Effector memory CD4-positive, alpha-beta T cell (primary cell): ENCODE data around the gene UTS2R.

Source experiments
- DNase-seq, 3 donors: peaks; one replicate each; pipeline ENCODE4 v3.0.0-alpha.2; 2020
- H3K27ac ChIP-seq: 2 replicates; pipeline ENCODE4 v1.7.0; 2013; ENCODE audit warnings: mild to moderate bottlenecking, low read length, moderate library complexity; ENCODE audit not compliant: insufficient read depth, poor library complexity, severe bottlenecking
- H3K27me3 ChIP-seq: replicated peaks from 2 replicates; pipeline ENCODE4 v1.7.0; 2013; ENCODE audit warnings: mild to moderate bottlenecking, low read length; ENCODE audit not compliant: insufficient read depth, control insufficient read depth, poor library complexity, severe bottlenecking
- H3K36me3 ChIP-seq: 2 replicates; pipeline ENCODE4 v1.7.0; 2013; ENCODE audit warnings: mild to moderate bottlenecking, low read length, moderate library complexity; ENCODE audit not compliant: control insufficient read depth, insufficient read depth
- H3K4me1 ChIP-seq: 2 replicates; pipeline ENCODE4 v1.7.0; 2013; ENCODE audit warnings: low read length, mild to moderate bottlenecking; ENCODE audit not compliant: control insufficient read depth, insufficient read depth, poor library complexity, severe bottlenecking
- H3K4me3 ChIP-seq: 2 replicates; pipeline ENCODE4 v1.7.0; 2013; ENCODE audit warnings: low read length, low read depth, mild to moderate bottlenecking; ENCODE audit not compliant: insufficient read depth, poor library complexity, severe bottlenecking
- H3K9me3 ChIP-seq: 2 replicates; pipeline ENCODE4 v1.7.0; 2013; ENCODE audit warnings: mild to moderate bottlenecking, low read length, moderate library complexity; ENCODE audit not compliant: control insufficient read depth

UTS2R gene

GRCh38 chr17:82384051-82384729 lies 12.6 kb downstream of the UTS2R start:
- H3K9me3 ChIP-seq = no peaks in the 10 kb centered on the region
- peaks cover 6% of the 10 kb centered on the region for H3K4me1 ChIP-seq
- no peak for DNase-seq
- no peaks in the 10 kb centered on the region for H3K36me3 ChIP-seq
- peaks cover 6% of the 10 kb centered on the region for H3K27me3 ChIP-seq
- no peak overlapping the region for H3K27ac ChIP-seq
- H3K4me3 ChIP-seq = no peak overlapping the region

- DNase-seq = no peak
- Histone ChIP-seq H3K27ac (no peak overlapping the region), H3K4me1 (peaks cover 6% of the 10 kb centered on the region), H3K27me3 (peaks cover 6% of the 10 kb centered on the region), H3K9me3 (no peaks in the 10 kb centered on the region), H3K4me3 (no peak overlapping the region), H3K36me3 (no peaks in the 10 kb centered on the region)
Measured at GRCh38 chr17:82384730-82385481, 13.3 kb downstream of the UTS2R start.

GRCh38 chr17:82385559-82386254 lies 14.1 kb downstream of the UTS2R start:
- H3K27ac ChIP-seq = no peak overlapping the region
- H3K27me3 ChIP-seq = peaks cover 6% of the 10 kb centered on the region
- peaks cover 6% of the 10 kb centered on the region for H3K4me1 ChIP-seq
- no peak overlapping the region for H3K4me3 ChIP-seq
- H3K36me3 ChIP-seq = no peaks in the 10 kb centered on the region
- H3K9me3 ChIP-seq = no peaks in the 10 kb centered on the region
- DNase-seq = no peak

GRCh38 chr17:82386255-82386831 lies 14.8 kb downstream of the UTS2R start:
- no peak overlapping the region for H3K4me3 ChIP-seq
- no peaks in the 10 kb centered on the region for H3K9me3 ChIP-seq
- H3K4me1 ChIP-seq = peaks cover 4% of the 10 kb centered on the region
- H3K27me3 ChIP-seq = peaks cover 6% of the 10 kb centered on the region
- DNase-seq = no peak
- H3K36me3 ChIP-seq = no peaks in the 10 kb centered on the region
- H3K27ac ChIP-seq = no peak overlapping the region

GRCh38 chr17:82386881-82387704 lies 15.5 kb downstream of the UTS2R start:
- Histone ChIP-seq H3K36me3 (peaks cover 3% of the 10 kb centered on the region), H3K27me3 (peaks cover 6% of the 10 kb centered on the region), H3K9me3 (no peaks in the 10 kb centered on the region), H3K4me1 (peaks cover 4% of the 10 kb centered on the region), H3K4me3 (no peak overlapping the region), H3K27ac (no peak overlapping the region)
- DNase-seq = no peak

- no peak for DNase-seq
Measured at GRCh38 chr17:82387705-82388106, 16.1 kb downstream of the UTS2R start.

GRCh38 chr17:82388223-82388921 lies 16.8 kb downstream of the UTS2R start:
- H3K9me3 ChIP-seq = no peaks in the 10 kb centered on the region
- no peak overlapping the region for H3K27ac ChIP-seq
- peaks cover 11% of the 10 kb centered on the region for H3K36me3 ChIP-seq
- peaks cover 4% of the 10 kb centered on the region for H3K4me1 ChIP-seq
- H3K27me3 ChIP-seq = peaks cover 6% of the 10 kb centered on the region
- no peak for DNase-seq
- H3K4me3 ChIP-seq = no peak overlapping the region

More at GRCh38 chr17:82387705-82388106, 16.1 kb downstream of the UTS2R start:
- no peaks in the 10 kb centered on the region for H3K9me3 ChIP-seq
- H3K4me3 ChIP-seq = no peak overlapping the region
- peaks cover 7% of the 10 kb centered on the region for H3K36me3 ChIP-seq
- peaks cover 6% of the 10 kb centered on the region for H3K27me3 ChIP-seq
- H3K4me1 ChIP-seq = peaks cover 4% of the 10 kb centered on the region
- no peak overlapping the region for H3K27ac ChIP-seq

GRCh38 chr17:82388922-82389283 lies 17.3 kb downstream of the UTS2R start:
- no peaks in the 10 kb centered on the region for H3K9me3 ChIP-seq
- H3K4me3 ChIP-seq = no peak overlapping the region
- H3K36me3 ChIP-seq = peaks cover 12% of the 10 kb centered on the region
- DNase-seq = no peak
- H3K4me1 ChIP-seq = peaks cover 4% of the 10 kb centered on the region
- H3K27me3 ChIP-seq = peaks cover under 1% of the 10 kb centered on the region
- no peak overlapping the region for H3K27ac ChIP-seq

GRCh38 chr17:82389379-82389778 lies 17.8 kb downstream of the UTS2R start:
- Histone ChIP-seq H3K36me3 (peaks cover 15% of the 10 kb centered on the region), H3K4me3 (no peak overlapping the region), H3K27ac (no peak overlapping the region), H3K27me3 (no peaks in the 10 kb centered on the region), H3K4me1 (peaks cover 4% of the 10 kb centered on the region), H3K9me3 (no peaks in the 10 kb centered on the region)
- DNase-seq = no peak
